ENCODE measurements around the gene KARS1.
A peak's percentile ranks its signal among the peaks of the same experiment; 100 is the strongest.
"Not testable (repeated sequence)": the region's sequence is repeated elsewhere in the genome, so short reads cannot be mapped to it uniquely, and the experiment has no call there.

Gene KARS1

DNA sequence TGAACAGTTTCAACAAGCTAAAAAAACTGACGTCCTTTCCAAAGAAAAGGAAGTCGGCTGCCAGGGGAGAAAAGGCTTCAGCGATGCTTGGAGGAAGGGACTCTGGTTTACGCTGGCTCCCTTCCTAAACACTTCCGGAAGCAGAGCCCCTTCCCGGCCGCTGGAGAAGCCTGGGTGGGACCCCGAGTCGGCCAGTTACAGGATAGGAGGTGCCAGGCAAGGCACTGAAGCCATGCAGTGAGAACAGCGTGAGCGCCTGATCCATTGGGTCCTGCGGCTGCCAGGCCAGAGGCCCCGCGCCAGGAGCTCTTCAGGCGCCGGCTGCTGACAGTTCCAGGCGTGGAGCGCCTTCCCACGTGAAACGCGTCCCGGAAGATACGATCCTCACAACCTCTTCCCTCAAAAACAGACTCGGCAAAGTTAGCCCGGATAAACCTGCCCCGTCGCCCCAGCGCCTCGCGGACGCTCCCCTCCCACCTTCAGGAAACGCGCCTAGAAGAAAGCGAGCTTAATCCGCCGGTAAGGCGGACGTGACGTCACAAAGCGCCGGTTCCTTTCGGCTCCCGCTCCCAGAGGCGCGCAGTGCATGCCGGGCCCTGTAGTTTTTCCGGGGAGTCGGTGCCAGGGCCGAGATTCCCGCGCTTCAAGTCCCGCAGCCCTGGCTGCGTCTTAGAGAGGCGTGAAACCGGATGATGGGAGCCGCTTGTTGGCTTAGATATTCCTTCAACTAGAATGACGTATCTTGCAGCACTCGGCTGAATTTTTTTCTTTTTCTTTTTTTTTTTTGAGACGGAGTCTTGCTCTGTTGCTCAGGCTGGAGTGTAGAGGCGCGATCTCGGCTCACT, 24.5 kb downstream of the KARS1 start, which contains the start of gene ADAT1:
Gene ADAT1 (minus strand): TSS at position 521 of the 845 bp plus-strand sequence. CDS start 2,482 bp downstream, outside the sequence.
- peak; percentile 84 to 91 for DNase-seq

DNA sequence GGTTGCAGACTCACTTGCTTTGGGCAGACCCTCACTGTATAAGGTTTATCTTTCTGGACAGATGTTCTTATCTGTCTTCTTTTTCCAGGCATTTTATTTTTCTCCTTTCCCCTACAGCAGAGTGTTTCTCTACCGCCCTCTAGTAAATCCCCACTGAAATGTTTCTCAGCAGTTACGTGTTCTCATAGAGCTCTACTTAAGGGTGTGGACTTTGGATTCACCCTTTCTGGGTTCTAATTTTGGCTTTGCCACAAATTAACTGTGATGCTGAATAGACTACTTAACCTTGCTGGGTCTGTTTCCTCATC, 26.3 kb downstream of the KARS1 start:
- DNase-seq = no peak

DNA sequence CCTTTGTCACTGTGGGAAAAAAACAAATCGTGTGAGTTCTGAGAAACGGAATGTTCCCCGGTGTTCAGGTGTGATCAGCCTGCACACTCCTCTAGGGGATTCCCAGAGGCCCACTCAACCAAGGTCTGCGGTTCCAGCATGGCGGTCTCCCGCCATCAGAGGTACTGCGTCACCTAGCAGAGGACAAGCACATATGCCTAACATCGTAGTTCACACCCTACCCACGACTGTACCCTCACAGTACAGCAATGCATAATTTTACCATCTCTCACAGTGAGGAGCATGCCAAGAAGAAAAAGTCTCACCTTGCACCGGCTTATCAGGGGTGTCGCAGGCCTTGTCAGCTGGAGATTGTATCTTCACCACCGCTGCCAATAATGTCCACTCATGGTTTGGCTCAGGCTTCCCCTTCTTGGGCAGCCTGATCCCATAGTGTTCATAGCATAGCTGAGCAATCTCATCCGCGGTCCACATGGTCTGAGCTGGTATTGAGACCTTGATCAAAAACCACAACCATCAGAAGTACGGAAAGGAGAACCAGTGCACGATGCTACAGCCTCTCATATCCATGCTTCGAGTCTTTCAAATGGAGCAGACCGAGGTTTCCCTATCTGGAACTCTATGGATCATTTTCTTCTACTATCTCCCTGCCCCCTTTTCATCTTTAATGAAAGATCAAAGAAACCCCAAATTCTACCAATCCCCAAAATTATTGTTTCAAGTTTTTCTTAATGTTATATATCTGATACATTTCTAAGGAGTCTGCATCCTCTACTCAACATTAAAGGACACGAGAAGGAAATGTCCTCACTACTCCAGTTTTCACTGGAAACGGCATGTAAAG, 26.9 kb downstream of the KARS1 start:
- DNase-seq = no peak

DNA sequence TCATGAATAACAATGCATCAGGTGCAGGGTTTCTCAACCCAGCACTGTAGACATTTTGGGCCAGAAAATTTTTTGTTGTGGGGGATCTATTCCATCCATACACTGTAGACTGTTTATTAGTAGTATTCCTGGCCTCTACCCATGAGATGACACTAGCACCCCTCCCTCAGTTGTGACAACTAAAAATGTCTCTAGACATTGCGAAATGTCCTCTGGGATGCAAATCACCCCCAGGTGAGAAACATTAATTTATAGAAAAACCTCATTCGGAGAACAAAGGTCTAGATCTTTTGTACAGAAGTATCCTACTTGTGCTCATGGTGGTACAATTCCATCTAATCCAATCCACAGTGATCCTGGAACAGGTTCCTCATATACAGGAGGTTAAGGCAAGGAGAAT, 28.7 kb downstream of the KARS1 start:
- DNase-seq = no peak

DNA sequence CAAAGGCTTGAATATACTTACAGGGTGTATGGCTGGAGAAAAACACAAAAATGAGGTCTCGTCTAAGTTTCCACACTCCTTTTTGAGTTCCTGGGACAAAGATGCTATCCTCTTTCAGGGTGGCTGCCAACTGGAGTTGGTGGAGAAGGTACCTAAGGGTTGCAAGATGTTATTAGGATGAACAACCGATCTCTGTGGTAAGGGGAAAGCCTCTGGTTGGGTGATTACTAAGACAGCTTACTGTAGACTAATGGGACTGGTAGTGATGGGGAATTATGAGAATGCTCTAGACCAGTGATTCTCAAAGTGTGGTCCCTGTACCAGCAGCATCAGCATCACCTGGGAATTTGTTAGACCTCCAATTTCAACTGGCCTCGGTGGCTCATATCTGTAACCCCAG, 30.3 kb downstream of the KARS1 start:
- no peak for DNase-seq

DNA sequence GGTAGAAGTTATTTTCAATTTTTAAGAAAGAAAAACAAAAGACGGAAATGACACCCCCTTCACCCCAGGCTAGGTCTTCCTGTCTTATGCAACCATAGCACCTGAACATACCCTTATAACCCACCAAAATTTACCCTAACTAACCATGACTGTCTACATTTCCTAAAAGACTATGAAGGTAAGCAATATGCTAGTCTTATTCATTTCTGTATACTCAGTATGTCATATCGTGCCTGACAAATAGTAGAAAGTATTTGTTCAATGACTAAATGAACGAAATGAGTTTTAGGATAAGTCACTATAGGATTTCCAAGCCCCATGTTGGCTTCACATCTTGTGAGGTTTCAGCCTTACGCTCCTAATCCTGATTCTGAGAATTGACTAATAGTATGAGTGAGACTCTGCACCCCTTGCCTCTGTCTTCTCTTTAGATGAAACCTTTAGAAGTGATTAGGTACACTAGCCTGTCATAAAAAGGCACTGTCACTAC, 30.9 kb downstream of the KARS1 start:
- DNase-seq = no peak

DNA sequence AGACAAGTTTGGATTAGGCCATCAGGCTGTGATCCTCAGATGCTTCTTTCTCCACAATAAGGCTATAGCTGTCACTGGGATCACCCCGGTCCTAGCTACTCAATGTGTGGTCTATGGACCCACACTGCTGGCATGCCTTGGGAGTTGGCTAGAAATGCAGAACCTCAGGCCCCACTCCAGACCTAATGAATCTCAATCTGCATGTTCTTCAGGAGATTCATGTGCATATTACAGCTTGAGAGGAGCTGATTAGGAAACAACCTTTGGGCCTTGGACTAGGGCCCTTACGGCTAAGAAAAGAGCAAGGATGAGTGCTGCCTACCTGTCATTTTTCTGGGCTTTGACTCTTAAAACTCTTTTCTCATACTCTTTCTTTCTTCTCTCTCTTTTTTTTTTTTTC, 31.8 kb downstream of the KARS1 start:
- no peak for DNase-seq

DNA sequence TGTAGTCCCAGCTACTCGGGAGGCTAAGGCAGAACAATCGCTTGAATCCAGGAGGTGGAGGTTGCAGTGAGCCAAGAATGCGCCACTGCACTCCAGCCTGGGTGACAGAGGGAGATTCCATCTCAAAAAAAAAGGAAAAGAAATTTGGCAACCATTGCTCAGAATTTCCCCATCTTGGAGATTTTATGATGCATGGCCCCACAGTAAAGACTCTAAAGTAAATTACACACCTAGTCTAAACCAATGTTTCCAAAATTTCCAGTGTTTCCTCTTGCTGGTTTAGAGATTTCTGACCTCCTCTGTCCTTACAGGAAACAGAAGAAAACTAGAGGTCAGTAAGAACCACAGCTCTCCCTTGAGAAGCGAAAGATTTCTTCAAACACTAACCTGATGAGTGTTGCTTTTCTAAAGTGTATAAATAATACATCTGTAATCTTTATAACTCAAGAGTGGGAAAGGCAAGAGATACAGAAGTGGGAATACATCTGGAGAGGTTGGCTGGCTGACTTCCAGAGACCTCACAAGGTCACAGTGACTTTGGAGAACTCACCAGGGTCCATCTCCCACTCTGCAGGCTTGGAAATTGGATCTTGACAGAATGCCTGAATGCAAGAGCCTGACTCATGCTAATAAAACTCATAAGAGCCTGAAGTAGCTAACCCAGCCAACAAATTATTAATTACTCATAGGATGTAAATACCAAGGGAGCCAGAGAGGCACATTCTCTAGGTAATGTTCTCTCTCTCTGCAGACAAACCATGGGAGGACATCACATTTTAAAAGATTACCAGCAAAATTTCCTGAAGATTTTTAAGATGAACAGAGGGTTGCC, 33.2 kb downstream of the KARS1 start:
- DNase-seq = no peak

DNA sequence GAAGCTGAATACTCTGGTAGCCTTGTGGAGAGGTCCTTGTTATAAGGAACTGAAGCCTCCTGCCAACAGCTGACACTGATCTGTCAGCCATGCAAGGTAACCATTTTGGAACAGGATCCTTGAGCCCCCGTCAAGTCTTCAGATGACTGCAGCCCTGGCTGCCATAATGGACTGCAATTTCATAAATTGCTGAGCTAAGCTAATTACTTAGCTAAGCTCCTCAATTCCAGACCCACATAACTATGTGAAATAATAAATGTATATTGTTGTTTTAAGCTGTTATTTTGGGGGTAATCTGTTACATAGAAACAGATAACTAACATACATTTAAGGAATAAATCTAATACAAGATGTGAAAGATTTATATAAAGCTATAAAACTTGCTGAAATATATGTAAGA, 41.0 kb downstream of the KARS1 start:
- no peak for DNase-seq

DNA sequence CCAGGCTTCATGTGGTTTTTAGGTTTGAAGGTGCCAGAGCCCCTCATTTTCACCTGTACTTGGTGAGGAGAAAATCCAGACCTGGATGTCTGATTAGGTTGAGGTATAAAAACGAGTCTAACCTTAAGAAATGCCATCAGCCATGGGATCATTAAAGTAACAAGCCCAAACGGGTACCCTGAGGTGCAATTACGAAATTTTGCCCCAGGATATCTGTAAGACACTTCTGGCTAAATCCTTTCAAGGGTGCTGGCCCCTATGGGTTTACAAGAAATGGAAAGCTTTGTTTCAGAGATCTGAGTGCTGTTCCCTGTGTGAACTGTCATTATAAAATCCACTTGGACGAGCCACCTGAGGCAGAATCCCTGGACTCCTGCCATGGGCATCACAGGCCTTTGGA, 44.2 kb downstream of the KARS1 start:
- no peak for DNase-seq

DNA sequence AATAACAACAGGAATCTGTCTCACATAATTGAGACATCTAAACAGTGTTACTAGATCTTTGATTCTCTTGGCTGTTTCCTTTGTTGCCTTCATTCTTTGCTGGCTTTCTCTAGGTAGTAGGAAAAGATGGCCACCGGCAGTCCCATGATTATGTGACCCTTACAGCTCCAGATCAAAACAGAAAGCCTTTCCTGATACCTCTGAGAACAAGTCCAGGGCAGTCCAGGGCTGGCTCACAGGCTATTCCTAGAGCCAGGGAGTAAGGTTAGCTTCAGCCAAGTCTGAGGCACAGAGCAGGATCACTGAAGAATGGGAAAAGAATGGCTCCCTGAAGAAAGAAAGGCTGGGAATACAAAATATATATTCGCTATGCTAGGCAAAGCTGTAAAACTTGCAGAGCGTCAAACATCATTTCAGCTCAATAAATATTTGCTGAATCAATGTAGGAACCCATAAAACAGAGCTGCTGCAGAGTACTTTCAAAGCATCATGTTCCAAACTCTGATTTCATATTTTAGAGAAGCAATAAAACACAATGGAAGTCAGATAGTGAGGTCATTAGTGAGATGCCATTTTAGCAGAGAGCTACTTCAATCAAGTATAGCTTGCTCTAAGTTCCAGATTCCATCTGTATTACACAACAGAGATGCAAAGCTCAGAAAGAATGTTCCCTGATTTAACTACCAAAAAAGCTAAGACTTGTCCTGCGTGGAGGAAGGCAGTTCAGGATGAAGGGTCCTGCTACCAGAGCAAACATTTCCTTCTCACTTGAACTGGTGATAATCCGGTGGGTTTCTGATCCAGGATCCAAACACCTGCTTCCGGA, 47.8 kb downstream of the KARS1 start:
- DNase-seq = no peak

DNA sequence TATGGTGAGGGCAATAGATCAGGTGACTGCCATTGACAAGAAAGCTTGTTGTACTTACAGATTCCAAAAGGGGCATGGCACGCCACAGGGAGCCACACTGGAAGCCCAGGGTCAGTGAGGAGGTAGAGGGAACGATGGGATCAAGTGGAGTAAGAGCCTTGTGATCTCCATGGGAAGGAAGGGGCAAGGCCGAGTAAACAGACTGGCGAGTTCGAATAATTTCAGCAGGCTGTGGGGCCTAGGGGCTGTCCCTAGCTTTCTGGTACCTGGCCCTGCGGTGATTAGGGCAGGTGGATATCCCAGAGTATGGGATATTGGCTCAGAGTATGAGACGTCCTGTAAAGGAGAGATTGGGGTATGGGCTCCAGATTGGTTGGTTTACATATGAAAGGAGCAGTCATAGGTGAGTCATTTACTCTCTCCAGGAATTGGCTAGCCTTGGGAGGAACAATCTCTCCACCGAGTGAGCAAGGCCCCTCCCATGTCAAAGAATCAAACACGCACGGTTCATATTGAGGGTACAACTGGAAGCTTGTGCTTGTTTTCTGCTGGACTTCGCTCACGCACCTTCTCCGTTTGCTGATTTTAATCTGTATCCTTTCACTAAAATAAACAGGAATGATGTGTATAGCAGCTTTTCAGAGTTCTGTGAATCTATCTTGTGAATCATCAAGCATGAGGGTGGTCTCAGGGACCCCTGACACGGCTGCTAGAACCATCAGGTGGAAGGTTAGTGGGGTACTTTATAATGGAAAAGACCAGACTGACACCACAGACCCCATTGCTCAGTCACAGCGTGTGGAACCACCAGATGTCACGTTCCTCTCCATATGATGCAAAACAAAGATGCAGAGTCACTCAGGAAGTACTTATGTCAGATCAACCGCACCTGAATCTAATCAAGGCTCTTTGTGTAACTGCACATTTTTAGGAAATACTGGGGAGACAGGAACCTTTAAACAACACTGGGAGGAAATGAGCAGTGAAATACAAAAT, 53.3 kb downstream of the KARS1 start:
- peak in 1 of 2 donors; percentile 34 for DNase-seq

DNA sequence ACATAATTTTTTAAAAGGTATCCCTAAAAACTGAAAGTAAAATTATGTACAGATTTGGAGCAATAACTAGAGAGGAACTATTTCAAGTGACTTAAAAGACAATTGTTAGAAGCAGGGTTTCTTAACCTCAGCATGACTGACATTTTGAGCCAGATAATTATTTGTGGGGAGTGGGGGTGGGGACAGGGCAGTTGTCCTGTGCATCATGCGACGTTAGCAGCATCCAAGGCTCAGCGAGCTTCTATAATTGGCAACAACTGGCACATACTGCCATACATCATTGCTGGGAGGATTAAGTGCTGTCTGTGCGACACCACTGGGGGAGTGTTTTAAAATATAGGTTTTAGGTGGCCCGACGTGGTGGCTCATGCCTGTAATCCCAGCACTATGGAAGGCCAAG, 54.2 kb downstream of the KARS1 start:
- DNase-seq = no peak

DNA sequence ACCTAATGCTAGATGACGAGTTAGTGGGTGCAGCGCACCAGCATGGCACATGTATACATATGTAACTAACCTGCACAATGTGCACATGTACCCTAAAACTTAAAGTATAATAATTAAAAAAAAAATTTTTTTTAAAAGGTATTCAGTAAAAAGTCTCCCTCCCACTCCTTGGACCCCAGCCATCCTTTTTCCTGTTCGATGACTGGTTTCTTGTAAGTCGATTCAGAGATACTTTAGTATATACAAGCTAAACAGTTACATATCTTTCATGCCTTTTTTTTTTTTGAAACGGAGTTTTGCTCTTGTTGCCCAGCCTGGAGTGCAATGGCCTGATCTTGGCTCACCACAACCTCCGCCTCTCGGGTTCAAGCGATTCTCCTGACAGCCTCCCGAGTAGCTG, 55.5 kb downstream of the KARS1 start:
- not testable (repeated sequence) for DNase-seq

DNA sequence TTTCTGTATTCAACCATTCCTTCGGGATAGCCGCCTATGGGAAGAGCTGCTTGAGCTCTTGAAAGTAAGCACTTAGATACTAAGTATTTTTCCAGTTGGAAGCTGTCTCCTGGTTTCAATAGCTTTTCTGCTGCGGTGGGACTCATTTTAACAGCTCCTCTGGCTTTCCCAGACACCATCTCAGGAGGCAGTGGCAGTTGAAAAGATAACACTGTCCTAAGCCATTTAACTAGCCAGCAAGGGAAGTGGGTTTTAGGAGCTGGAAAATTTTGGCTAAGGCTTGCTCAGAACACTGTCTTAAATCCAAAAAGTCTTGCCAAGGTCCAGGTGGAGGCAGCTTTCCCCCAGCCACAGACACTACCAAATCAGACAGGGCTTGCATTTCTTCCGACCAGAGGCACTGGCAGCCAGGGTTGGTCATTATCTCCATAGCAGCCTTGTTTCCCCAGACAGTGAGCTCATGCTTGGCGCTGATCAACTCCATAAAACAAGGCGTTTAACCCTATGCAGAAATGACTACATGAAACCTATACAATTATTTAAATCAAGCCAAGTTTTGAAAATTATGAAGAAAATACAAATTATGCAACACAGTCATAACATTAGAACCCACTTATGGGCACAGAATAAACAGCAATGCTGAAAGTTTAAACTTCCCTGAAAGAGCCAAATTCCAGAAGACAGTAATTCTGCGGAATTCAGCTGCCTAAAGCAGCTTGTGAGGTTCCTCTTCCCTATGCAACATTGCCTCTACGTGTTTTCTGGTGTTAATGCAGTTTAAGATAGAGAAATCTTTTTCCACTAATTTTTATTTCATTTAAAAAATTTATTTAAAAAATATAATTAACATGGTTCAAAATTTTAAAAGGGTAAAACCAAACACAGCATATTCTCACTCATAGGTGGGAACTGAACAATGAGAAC, 56.3 kb downstream of the KARS1 start:
- no peak for DNase-seq

DNA sequence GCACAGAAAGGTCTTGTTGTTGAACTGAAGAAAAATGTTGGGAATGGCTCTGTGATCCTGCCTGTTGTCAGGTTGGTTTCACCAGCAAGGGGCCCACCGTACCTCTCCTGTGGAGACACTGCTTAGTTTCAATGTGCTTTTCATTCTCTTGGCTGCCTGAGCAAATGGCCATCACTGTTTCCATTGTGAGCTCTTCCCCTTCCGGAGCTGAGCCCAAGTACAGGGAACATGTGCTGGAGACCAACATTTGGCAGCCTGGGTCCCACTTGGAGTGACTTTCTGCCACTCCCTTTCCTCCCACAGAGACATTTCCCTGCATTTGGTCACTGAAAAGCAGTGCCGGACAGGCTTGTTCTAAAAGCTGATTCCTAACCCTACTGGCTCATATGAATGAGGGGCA, 58.2 kb downstream of the KARS1 start:
- no peak for DNase-seq

DNA sequence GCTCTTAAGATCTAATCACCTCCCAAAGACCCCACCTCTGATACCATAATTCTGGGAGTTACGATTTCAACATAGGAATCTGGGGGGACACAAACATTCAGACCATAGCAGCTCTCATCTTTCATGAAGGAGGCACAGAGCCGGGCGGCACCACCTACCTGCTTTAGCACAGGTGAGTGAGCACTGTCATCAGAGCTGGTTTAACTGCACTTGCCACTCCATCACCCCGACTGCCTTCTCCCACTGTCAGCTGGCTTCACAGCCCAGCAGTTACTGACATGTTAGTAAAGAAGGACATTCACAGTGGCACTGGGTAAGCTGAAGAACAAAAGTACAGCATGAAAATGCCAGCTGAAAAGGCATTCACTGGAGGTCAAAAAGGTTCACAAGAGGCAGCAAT, 58.7 kb downstream of the KARS1 start:
- no peak for DNase-seq

DNA sequence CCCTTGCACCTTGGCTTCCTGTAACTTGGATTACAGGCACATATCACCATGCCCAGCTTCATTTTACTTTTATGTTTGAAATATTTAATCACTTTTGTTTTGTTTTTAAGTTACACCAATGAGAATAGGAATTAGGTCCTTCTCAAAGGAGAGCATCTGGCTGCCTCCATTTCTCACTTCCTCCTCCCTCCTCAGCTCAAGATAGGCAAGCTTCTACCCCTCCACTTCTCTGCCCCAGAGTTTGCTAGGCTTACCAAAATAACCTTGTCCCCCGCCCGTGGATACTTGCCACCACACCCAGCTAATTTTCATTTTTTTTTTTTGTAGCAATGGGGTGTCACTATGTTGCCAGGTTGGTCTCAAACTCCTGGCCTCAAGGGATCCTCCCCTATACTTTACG, 63.4 kb downstream of the KARS1 start:
- no peak for DNase-seq

DNA sequence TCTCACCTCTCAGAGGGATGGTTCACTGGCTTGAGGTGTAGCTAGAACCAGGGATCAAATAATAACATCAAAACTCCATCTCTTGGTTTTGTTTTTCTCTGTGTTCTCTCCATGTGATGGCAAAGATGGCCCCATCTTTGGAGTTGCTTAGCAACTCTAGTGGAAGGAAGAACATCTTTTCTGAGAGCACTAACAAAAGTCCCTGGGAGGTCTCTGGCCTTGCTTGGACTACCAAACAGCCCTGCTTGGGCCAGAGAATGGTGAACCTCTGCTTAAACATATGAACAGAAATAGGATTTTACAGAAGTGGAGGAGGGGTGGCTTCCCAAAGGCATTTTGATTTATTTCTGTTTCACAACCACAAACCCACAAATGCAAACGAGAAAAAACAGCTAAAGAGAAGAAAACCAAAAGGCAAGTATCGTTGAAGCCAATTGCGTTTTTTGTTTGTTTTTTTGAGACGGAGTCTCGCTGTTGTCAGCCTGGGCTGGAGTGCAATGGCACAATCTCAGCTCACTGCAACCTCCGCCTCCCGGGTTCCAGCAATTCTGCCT, 68.1 kb downstream of the KARS1 start:
- no peak for DNase-seq
